Testis (tissue), 3 donors: ENCODE data around the gene IP6K1. TPM values are rescaled to one million over a fixed set of nuclear protein-coding genes. Genes with fewer than 3 reads are reported as not detected.

Experiments
- DNase-seq: peaks from one replicate; pipeline ENCODE4 v3.0.0-alpha.2; 2019
- H3K27ac ChIP-seq, 2 donors: fragments of 200-600 bp; sonication (generic); one replicate each; pipeline ENCODE4 v1.5.1; 2019
- H3K27me3 ChIP-seq: fragments of 200-600 bp; sonication (generic); one replicate; pipeline ENCODE4 v1.5.1; 2019
- H3K36me3 ChIP-seq: fragments of 200-600 bp; sonication (generic); one replicate; pipeline ENCODE4 v1.5.1; 2017; ENCODE audit warnings: low read depth; ENCODE audit errors: missing control alignments
- H3K4me1 ChIP-seq: fragments of 200-600 bp; sonication (generic); one replicate; pipeline ENCODE4 v1.5.1; 2019
- H3K4me3 ChIP-seq, 2 donors: fragments of 200-600 bp; sonication (generic); one replicate each; pipeline ENCODE4 v1.5.1; 2017 to 2019
- H3K9me3 ChIP-seq: fragments of 200-600 bp; sonication (generic); one replicate; pipeline ENCODE4 v1.5.1; 2017
- CTCF ChIP-seq, 3 experiments: fragments of 450-650 bp in 2 of 3; fragments of 200-600 bp in 1 of 3; sonication (generic) in 1 of 3; IDR thresholded peaks; one replicate each; pipeline ENCODE4 v1.5.1; 2016 to 2019; ENCODE audit warnings: antibody characterized with exemption in 3 of 3, mild to moderate bottlenecking in 2 of 3, moderate library complexity in 1 of 3
- POLR2A ChIP-seq: fragments of 450-650 bp; IDR thresholded peaks from one replicate; pipeline ENCODE4 v1.6.1; 2017; ENCODE audit warnings: antibody characterized with exemption, mild to moderate bottlenecking, moderate library complexity
- WGBS, 2 donors: methylation state at CpG; one replicate each; pipeline ENCODE4 v1.1.5; 2018; 5-methylcytosine and 5-hydroxymethylcytosine counted together
- intact Hi-C: fragments of 100-400 bp; cut with DNase I; formaldehyde crosslinking; loops from one replicate; pipeline ENCODE4 v1.15.1; 2023; ENCODE audit warnings: low total_unique reads
- polyA plus RNA-seq: library from polyadenylated mRNA; stranded (reverse); fragments of 350-450 nt; fragmentation: Illumina TruSeq; extraction: RNeasy Lipid Tissue Mini Kit (QIAGEN cat#74804); gene quantifications from one replicate; pipeline ENCODE4 v1.2.3, GENCODE V29; 2014; ENCODE audit warnings: low read depth, low replicate concordance; ENCODE audit not compliant: insufficient read depth
- total RNA-seq, 2 donors: library from RNA; depleted of rRNA; stranded (reverse); fragments of >200 nt; gene quantifications; one replicate each; pipeline ENCODE4 v1.2.3, GENCODE V29; 2016

The IP6K1 gene
- total and polyA plus RNA-seq, 3 donors from 2014 or later: 96.0 to 134 (median 97.4) TPM

- WGBS, 2 donors: 86 to 90% methylated on average over 10 to 11 of the region's 11 CpGs
- no peak for DNase-seq
- no peak overlapping the region for H3K4me3 ChIP-seq
- no peaks in the 10 kb centered on the region for H3K36me3 ChIP-seq
- no peaks in the 10 kb centered on the region for H3K9me3 ChIP-seq
- intact Hi-C loops: no loop called here
- no peaks in the 10 kb centered on the region for H3K27me3 ChIP-seq
- no peaks in the 10 kb centered on the region for H3K4me1 ChIP-seq
- TF ChIP-seq POLR2A (no peak), CTCF (IDR thresholded peaks at IDR 0.05) (no peak)
- H3K27ac ChIP-seq: no peak overlapping the region
Measured at GRCh38 chr3:49732597-49732996, 53.7 kb downstream of the IP6K1 start.

DNA sequence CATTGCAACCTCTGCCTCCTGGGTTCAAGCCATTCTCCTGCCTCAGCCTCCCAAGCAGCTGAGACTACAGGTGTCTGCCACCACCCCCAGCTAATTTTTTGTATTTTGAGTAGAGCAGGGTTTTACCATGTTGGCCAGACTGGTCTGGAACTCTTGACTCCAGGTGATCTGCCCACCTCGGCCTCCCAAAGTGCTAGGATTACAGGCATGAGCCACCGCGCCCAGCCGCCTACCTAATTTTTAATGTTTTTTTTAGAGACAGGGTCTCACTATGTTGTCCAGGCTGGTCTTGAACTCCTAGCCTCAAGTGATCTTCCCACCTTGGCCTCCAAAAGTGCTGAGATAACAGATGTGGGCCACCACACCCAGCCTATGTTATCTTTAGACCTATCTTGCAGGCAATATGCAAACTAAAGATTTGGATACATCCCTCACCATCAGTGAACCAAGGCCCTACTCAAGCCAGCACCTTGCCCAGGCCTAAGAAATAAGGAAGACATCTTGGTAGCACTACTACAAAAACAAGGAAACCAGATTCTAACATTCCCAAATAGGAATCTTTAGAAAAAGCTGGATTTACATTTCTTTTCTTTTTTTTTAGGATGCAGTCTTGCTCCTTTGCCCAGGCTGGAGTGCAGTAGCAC is 56.3 kb downstream of the IP6K1 start:
- no peaks in the 10 kb centered on the region for H3K36me3 ChIP-seq
- no peaks in the 10 kb centered on the region for H3K9me3 ChIP-seq
- peak; percentile 5 for DNase-seq
- no peaks in the 10 kb centered on the region for H3K27me3 ChIP-seq
- intact Hi-C loops: no loop called here
- TF ChIP-seq POLR2A: no peak
- no peak for TF ChIP-seq CTCF (IDR thresholded peaks at IDR 0.05)
- no peak overlapping the region for H3K27ac ChIP-seq
- 94 to 98% methylated on average over 4 of the region's 4 CpGs for WGBS, 2 donors
- H3K4me3 ChIP-seq: no peak overlapping the region
- H3K4me1 ChIP-seq: no peaks in the 10 kb centered on the region

DNA sequence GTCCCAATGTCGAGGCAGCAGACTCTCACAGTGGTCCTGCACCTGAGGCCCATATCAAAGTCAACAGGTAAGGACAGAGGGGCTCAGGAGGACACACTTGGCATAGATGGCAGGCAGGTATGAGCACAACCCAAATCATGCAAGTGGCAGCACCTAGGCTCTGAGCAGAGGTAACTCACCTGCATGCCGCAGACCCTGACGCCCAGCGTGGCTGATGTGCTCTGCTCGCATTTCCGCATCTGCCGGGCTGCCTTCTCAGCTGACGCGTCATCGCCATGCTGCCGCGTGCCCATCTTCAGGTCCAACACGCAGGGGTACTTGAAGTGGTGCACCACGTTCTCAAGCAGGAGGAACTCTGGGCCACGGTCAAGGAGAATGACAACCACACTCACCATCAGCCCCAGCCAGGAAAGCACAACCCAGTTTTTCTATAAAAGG is 58.4 kb downstream of the IP6K1 start:
- intact Hi-C loops: no loop called here
- no peak for DNase-seq

GRCh38 chr3:49727154-49727923 is 59.0 kb downstream of the IP6K1 start:
- Histone ChIP-seq H3K4me1 (peaks cover 16% of the 10 kb centered on the region), H3K4me3 (no peak overlapping the region), H3K27me3 (no peaks in the 10 kb centered on the region), H3K36me3 (no peaks in the 10 kb centered on the region), H3K9me3 (no peaks in the 10 kb centered on the region), H3K27ac (no peak overlapping the region)
- intact Hi-C loops: no loop called here
- 69 to 87% methylated on average over 4 to 19 of the region's 19 CpGs for WGBS, 2 donors
- TF ChIP-seq CTCF (IDR thresholded peaks at IDR 0.05) (no peak), POLR2A (no peak)
- peak; percentile 12 for DNase-seq

More for the DNA sequence above, 58.4 kb downstream of the IP6K1 start:
- H3K27ac ChIP-seq: no peak overlapping the region
- TF ChIP-seq POLR2A: no peak
- no peak for TF ChIP-seq CTCF (IDR thresholded peaks at IDR 0.05)
- no peaks in the 10 kb centered on the region for H3K36me3 ChIP-seq
- H3K4me3 ChIP-seq: no peak overlapping the region
- H3K27me3 ChIP-seq: no peaks in the 10 kb centered on the region
- H3K4me1 ChIP-seq: peaks cover 10% of the 10 kb centered on the region
- 91% methylated on average over 5 to 15 of the region's 15 CpGs for WGBS, 2 donors
- H3K9me3 ChIP-seq: no peaks in the 10 kb centered on the region
